ENCODE data around the gene PLA2G2C.

Gene PLA2G2C

GRCh38 chr1:20126041-20126805 lies 60.1 kb downstream of the PLA2G2C start:
- DNase-seq, result no peak

- no peak for DNase-seq
Measured at GRCh38 chr1:20125100-20125499, 61.2 kb downstream of the PLA2G2C start.

GRCh38 chr1:20124456-20125057 lies 61.8 kb downstream of the PLA2G2C start:
- peak; percentile 11 for DNase-seq

DNA sequence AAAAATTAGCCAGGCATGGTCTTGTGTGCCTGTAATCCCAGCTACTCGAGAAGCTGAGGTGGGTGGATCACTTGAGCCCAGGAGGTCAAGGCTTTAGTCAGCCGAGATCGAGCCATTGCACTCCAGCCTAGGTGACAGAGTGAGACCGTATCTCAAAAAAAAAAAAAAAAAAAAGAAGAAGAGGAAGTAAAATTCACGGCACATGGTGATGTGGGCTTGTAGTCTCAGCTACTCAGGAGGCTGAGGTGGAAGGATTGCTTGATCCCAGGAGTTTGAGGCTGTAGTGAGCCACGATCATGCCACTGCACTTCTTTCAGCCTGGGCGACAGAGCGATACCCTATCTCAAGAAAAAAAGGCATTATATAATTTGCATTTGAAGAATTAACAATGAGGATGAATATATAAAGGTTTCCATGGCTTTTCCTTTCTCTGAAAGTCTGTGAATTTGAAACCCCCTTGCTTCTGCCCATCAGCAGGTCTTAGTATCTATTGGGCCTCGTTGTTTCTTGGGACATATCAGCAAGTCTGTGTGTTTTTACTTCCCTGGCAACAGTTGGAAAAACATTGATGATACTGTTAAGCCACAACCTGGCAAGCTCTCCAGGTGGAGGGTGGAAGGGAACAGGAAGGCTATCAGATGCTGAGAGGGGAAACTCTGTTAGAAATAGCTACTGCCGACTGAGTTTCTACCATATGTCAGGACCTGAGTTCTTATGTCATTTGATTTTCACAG lies 62.4 kb downstream of the PLA2G2C start:
- DNase-seq, result no peak

DNA sequence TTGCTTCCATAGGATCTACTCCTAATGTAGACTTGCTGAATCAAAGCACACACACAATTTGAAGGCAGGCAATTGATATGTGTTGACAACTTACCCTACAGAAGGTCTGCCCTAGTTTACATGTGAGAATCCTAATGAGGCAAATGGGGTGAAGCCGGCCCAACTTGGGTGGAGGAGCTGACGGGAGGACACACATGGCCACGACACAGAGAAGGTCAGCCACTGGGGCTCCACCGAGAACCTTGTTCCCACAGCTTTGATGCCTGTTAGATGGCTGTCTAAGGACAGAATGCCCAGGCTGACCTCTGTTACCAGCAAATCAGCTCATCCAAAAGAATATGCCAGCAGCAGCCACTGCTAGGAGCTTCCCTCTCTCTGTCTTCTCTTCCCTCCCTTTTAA lies 65.5 kb downstream of the PLA2G2C start:
- no peak for DNase-seq

GRCh38 chr1:20119347-20119746 lies 67.0 kb downstream of the PLA2G2C start, which contains the start of gene PLA2G2D:
Gene PLA2G2D (minus strand): TSS chr1:20119536. CDS start chr1:20119498, 38 bp downstream.
- no peak for DNase-seq

DNA sequence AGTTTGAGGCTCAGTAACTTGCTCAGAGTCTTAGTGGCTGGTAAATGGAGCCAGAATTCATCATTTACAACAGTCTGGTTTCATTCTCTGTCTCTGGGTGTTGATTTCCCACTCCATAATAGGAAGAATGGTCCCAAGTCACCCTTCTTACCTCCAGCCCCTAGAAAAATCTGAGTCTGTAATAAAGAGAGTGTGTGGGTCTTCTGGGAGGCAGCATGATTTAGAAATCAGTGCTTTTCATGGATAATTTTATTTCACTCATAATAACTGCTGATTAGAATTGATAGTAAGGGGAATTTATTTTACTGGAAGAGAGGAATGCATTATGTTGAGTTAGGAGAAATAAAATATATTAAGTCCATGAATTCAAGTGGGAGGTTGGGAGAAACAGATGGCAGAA lies 69.1 kb downstream of the PLA2G2C start:
- DNase-seq, result no peak

GRCh38 chr1:20115916-20116315 lies 70.4 kb downstream of the PLA2G2C start:
- DNase-seq, result no peak

- DNase-seq, result no peak
Measured at GRCh38 chr1:20115479-20115878, 70.8 kb downstream of the PLA2G2C start.

- no peak for DNase-seq
Measured at GRCh38 chr1:20114021-20114648, 72.2 kb downstream of the PLA2G2C start.
